GM19351 (cell line): ENCODE data around the gene CYTH4.
"Not testable (repeated sequence)": the region's sequence is repeated elsewhere in the genome, so short reads cannot be mapped to it uniquely, and the experiment has no call there.

Experiments
- ATAC-seq: cut with Tn5 transposase; IDR thresholded peaks from one replicate; pipeline ENCODE4 v1.9.1; 2021; ENCODE audit warnings: mild to moderate bottlenecking, moderate library complexity; ENCODE audit not compliant: unreplicated experiment

The CYTH4 gene

DNA sequence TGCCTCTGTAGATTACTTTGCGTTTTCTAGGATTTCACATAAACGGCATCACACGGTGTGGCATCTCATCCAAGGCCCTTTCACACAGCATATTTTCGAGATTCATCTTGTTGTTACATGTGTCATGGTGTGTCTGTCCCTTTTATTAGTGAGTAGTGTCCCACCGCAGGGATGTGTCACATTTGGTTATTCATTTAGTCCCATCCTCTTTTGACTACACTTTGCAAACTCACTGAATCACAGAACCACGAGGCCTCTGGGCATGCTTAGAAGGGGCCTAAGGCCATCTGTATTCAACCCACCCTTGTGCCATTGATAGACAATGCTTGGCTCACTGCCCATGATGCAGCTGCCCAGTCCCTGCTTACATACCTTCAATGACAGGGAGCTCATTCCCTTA, 34.1 kb upstream of the CYTH4 start:
- ATAC-seq = no peak

DNA sequence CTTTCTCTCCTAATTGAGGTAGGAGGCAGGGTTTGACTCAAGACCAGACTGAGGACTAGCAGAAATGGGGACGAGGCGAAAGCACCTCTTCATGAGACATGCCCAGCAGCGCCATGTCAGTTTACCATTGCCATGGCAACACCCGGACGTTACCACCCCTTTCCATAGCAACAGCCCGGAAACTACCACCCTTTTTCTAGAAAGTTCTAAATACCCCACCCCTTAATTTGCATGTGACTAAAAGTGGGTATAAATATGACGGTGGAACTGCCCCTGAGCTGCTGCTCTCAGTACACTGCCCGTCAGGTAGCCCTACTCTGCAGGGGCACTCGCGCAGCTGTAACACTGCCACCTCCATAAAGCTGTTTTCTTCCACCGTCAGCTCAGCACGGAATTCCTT, 32.3 kb upstream of the CYTH4 start:
- ATAC-seq = no peak

DNA sequence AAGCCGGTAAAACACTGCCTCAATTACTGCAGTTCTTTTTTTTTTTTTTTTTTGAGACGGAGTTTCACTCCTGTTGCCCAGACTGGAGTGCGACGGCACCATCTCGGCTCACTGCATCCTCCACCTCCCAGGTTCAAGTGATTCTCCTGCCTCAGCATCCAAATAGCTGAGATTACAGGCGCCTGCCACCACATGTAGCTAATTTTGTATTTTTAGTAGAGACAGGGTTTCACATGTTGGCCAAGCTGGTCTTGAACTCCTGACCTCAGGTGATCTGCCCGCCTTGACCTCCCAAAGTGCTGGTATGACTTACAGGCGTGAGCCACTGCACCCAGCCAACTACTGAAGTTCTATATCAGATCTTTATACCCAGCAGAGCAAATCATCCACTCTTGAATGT, 30.5 kb upstream of the CYTH4 start:
- not testable (repeated sequence) for ATAC-seq

DNA sequence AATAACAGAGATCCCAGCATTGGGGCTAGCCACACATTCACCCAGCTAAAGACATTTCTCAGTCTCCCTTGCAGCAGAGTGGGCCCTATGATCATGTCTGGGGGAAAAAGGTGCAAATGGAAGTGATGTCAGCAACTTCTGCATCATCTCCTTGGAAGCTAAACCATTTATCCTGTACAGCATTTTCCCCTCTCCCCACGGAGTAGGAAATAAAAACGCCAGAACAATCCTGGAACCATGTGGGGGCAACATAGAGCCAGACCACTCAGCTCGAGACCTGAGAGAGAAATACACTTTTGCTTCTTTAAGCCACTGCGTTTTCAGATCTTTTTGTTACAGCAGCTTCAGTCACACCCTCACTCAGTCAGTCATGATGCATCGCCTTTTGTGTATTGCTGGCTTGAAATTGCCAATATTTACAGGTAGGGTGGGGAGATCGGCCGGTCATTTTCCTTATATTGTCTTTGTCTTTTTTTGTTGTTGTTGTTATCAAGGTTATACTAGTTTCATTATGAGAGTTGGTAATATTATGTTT, 29.1 kb upstream of the CYTH4 start:
- no peak for ATAC-seq

DNA sequence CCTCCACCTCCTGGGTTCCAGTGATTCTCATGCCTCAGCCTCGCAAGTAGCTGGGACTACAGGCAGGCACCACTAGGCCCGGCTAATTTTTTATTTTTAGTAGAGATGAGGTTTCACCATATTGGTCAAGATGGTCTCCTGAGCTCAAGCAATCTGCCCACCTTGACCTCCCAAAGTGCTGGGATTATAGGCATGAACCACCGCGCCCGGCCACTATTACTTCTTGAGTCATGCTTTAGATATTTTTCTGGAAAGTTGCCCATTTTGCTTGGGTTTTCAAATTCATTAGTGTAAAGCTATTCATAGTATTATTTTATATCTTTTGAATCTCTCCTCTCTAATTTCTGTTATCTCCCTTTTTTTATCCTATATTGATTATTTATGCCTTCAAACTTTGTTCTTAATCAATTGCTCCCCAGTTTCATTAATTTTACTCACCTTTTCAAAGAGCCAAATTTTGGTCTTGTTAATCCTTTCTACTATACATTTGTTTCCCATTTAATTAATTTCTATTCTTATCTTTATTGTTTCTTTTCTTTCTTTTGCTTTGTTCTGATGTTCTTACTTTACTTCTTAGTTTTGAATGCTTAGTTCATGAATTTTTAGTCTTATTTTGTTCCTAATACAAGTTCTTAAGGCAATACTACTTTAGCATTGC, 28.0 kb upstream of the CYTH4 start:
- no peak for ATAC-seq

DNA sequence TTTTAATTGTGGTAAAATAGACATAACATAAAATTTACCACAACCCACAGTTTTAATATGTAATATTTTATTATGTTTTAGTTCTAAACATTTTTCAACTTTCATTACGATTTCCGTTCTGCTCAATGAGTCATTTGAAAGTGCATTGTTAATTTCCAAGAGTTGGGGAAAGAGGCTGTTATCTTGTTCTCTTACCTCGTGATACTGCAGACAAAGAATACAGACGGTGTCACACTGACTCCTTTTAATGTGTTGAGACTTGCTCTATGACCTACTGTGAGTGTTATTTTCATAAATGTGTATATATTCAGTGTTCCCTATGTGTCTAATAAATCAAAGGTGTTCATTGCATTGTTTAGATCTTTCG, 27.5 kb upstream of the CYTH4 start:
- ATAC-seq = no peak

DNA sequence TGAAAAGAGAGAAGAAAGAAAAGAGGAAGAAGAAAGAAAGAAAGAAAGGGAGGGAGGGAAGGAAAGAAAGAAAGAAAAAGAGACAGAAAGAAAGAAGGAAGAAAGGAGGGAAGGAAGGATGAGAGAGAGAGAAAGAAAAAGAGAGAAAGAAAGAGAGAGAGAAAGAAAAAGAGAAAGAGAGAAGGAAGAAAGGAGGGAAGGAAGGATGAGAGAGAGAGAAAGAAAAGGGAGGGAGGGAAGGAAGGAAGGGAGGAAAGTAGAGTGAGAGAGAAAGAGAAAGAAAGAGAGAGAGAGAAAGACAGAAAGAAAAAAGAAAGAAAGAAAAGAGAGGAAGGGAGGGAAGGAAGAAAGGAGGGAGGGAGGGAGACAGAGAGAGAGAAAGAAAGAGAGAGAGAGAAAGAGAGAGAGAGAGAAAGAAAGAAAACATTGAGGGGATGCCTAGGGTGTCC, 26.7 kb upstream of the CYTH4 start:
- ATAC-seq = no peak

DNA sequence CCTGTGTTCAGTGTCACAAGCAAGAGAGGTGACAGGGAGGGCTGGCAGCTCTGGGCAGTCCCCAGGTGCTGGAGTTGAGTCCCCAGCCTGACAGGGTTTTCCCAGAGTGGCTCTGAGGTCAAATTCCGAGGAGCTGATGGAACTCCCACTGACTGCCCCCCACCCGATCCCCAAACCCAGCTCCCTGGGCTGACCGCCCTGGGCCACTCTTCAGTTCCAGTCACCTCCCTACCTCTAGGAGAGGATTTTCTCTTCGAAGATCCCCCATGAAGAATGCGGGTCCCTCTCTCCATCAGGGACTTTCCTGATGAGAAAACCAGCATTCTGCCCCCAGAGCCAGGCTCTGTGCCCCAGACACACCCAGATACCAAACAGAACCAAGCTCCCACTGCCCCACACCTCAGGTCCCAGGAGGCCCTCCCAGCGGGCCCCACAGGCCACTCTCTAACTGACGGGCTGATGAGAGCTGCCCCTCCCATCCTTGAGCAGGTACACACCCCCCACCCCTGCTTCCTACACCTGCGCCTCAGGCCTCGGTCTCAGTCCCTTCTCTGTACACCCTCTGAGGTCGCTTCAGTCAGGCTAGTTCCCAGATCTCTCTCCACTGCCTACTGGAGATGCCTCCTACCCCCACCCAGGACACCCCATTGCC, 26.1 kb upstream of the CYTH4 start:
- no peak for ATAC-seq

DNA sequence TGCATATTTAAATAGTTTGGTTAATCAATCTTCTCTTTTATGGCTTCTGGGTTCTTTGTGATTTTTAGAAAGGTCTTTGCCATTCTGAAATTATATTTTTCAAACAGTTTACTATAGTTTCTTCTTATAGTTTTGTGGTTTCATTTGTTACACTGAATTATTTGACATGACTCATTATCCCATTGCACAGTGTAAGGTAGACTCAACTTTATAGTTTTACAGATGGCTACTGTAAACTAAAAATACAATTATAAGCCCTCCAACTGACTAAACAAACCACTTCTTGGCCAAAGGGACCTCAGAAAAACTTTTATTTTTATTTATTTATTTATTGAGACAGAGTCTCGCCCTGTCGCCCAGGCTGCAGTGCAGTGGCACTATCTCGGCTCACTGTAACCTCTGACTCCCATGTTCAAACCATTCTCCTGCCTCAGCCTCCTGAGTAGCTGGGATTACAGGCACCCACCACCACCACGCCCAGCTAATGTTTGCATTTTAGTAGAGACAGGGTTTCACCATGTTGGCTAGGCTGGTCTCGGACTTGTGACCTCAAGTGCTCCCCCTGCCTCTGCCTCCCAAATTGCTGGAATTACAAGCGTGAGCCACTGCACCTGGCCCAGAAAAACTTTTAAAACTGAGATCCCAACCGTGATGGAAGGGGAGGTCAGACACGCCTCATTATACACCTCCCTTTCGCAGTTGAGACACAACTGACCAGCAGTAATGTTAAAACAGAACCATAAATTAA, 24.1 kb upstream of the CYTH4 start:
- ATAC-seq = no peak

DNA sequence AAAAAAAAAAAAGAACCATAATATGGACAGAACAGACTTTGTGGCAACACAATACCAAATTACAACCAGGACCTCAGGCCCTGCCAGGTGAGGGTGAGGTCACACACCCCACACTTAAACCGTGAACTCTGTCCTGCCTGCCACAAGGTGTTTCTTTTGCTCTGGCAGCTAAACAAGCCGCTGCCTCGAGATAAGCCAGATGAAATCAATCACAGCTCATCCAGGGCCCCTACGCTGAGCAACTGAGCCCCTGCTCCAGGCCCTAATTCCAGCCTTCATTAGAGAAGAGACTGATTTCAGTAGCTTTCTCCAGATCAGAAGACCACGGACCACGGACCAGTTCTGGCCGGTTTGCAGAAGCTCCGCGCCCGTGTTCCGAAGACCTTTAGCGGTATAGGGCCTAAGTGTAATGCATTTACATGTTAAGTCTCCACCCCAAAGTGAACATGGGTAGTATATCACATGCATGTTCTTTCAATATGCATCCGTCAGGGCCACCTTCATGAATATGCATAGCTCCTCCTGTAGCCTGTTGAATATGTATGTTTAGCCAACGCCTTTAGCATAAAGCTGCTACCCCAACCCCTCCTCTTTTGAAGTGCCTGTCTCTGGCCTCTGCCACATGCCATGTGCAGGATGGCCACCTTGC, 23.4 kb upstream of the CYTH4 start:
- ATAC-seq = no peak

DNA sequence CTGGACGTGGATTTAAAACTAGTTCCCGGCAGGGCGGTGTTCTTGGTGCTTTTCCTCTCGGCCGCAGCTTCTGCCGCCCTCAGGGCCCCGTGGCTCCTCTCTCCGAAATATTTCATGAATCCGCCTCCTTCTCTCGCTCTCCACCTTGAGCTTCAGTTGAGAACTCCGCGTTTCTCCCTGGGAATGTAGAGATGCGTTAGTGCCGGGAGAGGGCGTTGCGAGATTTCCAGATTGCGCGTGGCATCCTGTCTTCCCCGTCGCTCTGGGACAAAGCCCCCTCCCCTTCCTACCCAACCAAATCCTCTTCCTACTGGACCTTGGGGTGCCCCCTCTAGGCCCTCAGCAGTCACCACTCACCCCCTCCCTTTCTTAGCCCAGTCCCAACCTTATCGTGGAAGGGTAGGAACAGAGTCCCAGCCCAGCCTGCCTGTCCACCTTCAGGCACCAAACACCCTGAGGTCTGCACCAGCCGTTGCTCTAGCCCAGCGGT, 22.7 kb upstream of the CYTH4 start:
- ATAC-seq = no peak

DNA sequence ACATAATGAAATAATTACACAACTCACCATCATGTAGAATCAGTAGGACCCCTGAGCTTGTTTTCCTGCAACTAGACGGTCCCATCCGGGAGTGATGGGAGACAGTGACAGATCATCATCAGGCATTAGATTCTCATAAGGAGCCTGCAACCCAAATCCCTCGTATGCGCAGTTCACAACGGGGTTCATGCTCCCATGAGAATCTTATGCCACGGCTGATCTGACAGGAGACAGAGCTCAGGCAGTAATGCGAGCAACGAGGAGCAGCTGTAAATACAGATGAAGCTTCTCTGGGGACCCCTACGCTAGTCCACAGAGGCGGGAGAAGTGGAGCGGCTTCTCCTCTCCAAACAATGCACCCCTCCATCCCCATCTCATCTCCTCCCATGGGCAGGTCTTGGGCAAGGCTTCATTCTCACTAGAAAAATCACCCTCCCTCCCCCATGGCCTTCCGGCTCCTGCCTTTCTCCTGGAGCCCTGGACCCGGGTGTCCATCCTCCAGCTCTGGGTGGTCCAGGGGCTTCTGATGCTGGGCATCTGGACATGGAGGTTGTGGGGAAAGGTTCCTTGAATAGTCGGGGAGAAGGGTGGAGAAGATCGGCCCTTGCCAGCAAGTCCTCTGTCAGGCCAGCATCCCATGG, 22.0 kb upstream of the CYTH4 start:
- ATAC-seq = no peak

DNA sequence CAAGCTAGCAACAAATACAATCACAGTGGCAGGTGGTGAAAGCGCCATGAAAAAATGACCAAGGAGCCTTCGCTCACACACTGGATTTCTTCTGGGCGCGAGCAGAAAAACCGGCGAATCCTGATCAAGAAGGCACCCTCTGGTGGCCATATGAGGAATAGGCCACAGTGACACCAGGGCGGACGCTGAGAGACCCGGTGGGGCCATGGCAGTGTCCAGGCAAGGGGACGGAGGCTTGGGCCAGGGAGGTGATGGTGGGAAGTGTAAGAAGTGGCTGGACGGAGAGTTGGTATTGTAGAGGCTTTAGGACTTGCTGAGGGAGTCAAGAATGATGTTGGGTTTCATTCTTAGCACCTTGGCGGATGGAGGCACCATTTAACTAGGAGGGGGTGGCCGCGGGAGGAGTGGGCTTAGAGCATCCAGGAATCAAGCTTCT, 21.4 kb upstream of the CYTH4 start:
- ATAC-seq = no peak

DNA sequence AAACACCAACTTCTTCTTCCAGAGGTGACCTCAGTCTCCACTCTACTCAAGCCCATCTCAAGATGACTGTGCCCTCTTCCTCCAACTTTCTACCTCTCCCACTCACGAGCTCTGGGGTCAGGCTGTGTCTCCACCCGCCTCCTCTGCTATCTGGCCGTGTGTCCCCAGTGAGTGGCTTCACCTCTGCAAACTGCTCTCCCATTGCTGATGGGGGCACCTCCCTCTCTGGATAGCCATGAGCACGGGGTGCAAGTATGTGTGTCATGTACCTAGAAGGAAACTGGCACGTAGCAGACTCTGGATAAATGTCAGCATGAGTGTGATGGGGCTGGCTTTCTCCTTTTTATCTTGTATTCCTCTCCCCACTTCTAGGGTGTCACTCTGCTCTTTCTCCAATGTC, 20.0 kb upstream of the CYTH4 start:
- ATAC-seq = no peak

DNA sequence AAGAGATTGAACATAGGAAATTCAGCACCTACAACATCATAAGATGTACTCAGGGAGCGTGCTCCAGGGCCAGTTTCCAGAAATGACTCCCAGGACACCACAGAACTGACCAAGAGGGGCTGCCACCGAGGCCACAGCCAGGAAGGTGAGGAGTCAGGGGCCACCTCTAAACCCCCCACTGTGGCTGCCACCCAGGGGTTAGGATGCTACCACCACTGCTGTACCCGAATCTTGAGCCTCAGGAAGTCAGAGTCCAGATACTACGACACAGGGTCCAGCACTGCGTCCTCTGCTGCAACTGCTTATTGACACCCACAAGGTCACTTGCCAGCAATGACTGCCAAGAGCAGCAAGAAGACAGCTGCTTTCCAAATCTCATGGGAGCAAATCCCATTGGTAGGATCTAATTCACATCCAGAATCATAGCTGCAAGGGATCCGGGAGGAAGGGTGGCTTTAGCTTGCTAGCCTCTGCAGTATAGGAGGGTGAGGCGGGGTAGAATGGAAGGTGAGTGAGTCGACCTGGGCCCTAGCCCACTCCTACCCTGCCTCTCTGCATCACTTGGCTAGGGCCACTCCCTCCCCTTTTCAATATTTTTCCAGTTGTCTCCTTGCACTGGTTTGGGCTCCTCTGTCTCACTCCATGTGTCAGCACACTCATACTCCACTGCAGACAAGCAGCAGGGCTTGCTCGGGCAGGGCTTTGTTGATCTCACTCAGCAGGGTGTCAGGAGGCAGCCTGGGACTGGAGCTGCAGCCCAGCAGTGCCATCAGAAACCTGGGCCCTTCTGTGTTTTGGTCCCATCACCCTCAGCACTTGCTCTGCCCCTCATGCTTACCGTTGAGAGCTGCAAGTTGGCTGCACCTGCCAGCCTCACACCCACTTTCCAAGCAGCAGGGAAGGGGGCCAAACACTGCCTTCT, 18.1 kb upstream of the CYTH4 start:
- ATAC-seq = no peak

DNA sequence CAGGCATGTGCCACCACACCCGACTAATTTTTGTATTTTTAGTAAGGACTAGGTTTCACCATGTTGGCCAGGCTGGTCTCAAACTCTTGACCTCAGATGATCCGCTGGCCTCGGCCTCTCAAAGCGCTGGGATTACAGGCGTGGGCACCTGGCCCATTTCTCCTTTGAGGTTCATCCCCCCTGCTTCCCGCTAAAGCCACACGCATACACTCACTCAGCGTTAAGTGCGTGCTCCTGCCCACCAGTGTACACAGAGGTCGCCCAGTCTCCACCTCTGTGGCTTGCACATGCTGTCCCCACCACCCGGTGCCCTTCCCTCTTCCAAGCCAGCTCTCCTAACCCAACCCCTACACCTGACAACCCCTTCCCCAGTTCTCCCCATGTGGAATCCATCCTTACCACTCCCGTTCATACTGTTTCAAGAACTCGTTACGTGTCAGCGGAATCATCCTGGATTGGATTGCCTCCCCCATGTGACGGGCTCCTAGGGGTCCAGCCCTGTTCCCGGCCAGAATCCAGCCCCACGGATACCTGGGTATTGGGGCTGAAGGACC, 15.7 kb upstream of the CYTH4 start:
- ATAC-seq = no peak

DNA sequence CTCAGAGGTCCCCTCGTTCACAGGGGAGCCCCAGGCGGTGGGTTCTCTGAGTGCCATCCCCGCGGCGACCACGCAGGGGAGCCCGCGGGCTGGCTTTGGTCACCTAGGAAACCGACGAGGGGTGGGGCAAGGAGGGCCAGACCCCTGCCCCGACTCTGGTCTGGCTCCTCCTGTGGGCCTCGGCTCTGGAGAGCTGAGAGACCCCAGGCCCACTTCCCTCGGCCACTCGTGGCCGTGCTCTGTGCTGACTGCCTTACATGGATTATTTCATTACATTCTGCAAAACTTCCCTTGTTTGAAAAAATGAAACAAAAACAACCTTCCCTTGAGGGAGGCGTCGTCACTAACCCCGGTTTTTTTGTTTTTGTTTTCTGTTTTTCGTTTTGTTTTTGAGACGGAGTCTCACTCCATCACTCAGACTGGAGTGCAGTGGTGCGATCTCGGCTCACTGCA, 15.1 kb upstream of the CYTH4 start:
- peak; percentile 49 for ATAC-seq

DNA sequence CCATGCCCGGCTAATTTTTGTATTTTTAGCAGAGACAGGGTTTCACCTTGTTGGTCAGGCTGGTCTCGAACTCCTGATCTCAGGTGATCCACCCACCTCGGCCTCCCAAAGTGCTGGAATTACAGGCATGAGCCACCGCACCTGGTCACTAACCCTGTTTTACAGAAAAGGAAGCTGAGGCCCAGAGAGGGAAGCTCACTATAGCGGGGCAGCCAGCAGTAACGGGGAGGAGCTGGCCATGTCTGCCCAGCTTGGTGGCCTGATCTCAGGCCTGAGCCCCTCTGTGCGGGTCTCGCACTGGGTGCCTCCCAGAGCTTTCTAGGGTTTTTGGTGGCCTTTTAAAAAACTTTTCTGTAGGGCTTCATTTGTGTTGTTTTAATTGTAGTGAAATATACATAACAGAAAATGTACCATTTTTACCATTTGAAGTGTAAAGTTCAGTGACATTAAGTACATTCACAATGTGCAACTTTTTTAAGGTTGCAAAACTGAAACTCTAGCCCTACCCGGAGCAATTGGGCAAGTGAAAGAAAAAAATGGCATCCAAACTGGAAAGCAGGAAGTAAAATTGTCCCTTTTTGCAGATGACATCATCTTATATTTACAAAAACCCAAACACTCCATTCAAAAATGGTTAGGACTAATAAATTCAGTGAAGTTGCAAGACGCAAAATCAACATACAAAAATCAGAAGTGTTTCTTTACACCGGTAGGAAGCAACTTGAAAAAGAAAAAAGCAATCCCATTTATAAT, 14.5 kb upstream of the CYTH4 start:
- no peak for ATAC-seq
